Measurements from ENCODE around the gene TMEM191B.
"Not testable (repeated sequence)": the region's sequence is repeated elsewhere in the genome, so short reads cannot be mapped to it uniquely, and the experiment has no call there.

The TMEM191B gene

DNA sequence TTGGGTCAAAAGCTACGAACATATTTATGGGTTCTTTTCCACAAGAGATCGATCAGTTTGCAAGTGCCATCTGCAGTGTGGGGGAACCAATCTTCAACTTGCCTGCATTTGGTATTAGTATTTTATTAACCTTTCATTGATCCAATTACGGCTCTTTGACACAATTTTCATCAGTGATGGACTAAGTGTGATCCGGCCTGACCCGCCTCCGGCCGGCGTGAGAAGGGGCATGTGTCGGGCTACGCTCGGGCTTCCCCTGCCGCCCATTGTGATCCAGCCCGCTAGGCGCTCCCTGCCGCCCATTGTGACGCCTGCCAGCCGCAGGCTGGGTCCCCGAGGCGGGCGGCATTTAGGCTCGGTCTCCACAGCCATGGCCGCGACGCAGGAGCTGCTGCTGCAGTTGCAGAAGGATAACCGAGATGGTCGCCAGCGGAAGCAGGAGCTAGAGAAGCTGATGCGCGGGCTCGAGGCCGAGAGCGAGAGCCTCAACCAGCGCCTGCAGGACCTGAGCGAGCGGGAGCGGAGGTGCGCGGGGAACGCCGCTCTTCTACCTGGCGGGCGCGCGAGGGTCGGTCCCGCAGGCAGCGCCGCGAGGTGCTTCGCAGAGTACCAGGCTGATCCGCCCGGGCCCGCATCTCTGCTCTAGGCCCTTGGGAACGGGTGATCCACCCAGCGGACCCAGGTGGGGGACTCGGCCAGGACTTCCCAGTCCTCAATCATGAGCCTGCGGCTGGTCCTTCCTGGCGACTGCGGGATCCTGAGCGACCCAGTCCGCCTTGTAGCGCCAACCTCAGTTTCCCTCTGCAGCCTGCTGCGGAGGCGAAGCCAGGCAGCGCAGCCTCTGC, at the start of gene TMEM191B:
TSS of gene TMEM191B (plus strand) at position 51 of the 845 bp plus-strand sequence. CDS start at position 230, 179 bp downstream.
- DNase-seq: not testable (repeated sequence)

DNA sequence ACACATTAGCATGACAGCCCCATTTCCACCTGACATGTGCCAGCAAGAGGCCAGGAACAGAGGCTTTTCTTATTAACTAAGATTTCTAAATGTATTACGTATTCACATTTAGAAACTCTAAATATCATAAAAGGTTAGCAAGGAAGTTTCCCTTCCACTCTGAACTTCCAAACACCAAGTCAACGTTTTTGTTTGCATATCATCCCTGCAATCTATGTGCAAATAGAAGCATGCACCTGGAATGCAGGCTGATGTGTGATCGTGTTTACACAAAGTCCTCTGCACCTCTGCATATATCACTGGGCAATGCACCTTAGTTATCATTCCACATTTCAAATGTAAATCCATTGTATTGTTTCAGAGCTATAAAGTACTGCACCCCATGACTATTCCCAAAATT, 31.4 kb upstream of the TMEM191B start:
- not testable (repeated sequence) for DNase-seq

DNA sequence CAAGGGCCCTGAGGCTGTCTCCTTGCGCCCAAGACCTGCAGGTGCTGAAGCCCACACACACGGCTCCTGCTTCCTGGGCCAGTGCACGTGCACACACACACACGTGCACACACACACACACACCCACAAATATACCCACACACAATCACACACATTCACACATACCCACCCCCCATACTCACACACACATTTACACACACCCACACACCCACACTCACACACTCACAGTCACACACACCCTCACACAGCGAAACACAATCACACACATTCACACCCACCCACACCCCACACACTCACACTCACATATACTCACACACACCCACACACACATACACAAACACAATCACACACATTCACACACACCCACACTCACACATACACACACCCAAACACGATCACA, 16.3 kb upstream of the TMEM191B start:
- not testable (repeated sequence) for DNase-seq

DNA sequence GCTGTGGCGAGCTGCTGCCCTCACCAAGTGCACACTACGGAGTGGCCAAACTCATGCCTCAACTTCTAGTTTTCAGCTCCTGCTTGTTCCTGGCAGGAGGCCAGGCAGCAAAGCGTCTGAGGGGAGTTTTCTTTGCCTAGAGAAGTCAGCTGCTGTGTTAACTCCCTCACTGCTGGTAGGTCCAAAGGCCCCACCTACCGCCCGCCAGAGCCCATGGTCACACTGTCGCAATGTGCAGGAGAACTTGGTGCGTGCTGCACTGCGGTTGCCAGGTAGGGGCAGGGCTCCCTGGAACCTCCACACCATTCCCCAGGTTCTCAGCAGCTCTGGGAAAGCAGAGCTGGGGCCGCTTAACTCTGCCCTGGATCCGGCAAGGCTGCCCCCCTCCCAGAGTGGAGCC, 15.2 kb upstream of the TMEM191B start:
- DNase-seq: not testable (repeated sequence)

DNA sequence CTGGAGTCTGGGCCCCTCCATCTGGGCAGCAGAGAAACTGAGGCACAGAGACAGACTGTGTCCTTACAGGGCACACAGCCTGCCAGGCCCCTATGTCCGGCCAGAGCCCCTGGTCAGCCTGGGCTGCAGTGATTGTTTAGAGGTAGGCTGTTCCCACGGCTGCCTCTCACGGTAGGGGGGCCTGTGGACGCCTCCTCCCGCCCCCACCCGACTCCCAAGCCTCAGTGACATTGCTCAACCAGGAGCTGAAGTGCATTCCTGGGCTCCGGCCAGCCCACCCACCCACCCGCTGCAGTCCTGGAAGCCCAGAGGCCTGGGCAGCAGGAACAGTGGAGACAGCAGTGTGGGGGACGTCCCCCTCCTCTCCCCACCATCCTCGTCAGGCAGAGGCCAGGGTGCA, 14.1 kb upstream of the TMEM191B start:
- not testable (repeated sequence) for DNase-seq

DNA sequence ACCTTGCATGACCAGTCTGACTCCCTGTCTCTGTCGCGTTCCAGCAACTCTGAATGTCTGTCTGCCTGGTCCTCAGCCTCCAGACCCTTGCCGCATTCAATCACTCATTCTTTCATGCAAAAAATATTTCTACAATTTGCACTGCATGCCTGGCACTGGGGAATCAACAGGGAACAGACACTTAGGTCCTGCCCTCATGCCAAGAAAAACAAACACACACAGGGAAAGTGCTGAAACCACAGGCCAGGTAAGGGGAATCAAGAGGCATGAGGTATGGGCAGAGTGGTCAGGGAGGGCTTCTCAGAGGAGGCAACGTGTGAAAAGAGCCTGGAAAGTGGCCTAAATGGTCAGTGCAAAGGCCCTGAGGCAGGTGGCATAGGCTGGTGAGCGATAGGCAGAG, 9.5 kb upstream of the TMEM191B start, which contains the start of gene GGTLC3:
TSS of gene GGTLC3 (minus strand) at position 101 of the 400 bp plus-strand sequence. CDS start 264 bp downstream, outside the sequence.
- not testable (repeated sequence) for DNase-seq

DNA sequence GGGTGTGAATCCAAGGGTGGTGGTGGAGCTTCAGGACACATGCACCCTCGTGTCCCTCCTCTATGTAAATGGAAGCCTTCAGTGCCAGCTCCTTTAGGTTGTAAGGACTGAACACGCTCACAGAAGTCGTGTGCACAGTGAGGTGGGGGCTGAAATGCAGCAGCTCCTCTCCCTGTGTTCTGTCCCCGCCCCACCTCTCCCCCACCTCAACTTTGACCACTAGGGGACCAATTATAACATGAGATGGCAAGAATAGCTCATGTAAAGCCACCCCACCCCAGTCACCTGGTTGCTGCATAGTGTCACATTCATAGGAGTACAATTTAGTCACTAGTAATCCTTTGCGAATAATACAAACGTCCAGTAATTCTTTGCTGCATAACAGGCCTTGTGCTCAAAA, 4.8 kb upstream of the TMEM191B start:
- not testable (repeated sequence) for DNase-seq

DNA sequence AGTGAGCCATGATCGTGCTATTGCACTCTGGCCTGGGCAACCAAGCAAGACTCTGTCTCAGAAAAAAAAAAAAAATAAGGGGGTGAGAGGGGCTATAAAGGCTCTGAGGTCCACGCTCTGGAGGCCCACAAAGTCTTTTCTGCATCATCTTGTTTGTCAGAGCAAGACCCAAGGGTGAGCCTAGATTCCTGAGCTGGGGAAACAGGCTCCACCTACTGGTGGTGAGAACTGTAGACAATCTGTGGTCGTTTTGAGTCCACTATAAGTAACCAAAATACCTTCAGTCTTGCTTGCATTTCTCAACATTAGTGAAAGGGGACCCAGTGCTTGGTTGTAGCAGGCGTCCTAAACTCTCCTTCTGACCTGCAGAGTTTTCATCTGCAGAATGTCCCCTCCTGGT, 4.3 kb upstream of the TMEM191B start:
- DNase-seq: not testable (repeated sequence)

DNA sequence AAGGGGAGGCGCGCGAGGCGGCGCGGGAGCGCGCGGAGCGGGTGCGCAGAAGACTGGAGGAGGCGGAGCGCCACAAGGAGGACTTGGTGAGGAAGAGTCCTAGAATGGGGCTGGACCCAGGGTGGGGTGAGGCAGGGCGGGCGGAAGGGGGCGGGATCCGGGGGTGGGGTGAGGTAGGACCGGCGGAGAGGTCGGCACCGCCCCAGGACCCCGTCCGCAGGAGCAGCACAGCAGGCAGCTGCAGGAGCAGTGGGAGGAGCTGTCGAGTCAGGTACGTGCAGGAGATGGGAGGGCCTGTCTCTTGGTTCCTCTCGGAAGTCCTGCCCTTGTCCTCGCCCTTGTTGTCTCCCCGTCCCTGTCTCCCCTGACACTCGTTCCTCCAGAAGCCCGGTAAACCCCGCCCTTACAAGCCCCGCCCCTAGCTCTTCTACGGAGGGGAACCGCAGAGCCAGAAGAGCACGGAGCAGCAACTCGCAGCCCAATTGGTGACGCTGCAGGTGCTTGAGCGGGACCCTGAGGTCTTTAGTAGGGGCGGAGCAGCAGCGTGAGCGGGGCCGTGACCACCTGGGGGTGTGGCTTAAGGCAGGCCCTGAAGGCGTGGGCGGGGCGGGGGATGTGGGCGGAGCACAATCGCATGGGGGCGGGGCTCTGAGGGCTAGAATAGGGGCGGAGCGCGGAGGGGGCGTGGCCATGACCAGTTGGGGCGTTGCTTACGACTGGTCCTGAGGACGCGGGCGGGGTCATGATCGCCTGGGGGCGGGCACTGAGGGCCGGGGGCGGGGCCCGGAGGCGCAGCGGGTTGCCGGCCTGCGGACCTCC, 1.2 kb downstream of the TMEM191B start:
- DNase-seq: not testable (repeated sequence)

DNA sequence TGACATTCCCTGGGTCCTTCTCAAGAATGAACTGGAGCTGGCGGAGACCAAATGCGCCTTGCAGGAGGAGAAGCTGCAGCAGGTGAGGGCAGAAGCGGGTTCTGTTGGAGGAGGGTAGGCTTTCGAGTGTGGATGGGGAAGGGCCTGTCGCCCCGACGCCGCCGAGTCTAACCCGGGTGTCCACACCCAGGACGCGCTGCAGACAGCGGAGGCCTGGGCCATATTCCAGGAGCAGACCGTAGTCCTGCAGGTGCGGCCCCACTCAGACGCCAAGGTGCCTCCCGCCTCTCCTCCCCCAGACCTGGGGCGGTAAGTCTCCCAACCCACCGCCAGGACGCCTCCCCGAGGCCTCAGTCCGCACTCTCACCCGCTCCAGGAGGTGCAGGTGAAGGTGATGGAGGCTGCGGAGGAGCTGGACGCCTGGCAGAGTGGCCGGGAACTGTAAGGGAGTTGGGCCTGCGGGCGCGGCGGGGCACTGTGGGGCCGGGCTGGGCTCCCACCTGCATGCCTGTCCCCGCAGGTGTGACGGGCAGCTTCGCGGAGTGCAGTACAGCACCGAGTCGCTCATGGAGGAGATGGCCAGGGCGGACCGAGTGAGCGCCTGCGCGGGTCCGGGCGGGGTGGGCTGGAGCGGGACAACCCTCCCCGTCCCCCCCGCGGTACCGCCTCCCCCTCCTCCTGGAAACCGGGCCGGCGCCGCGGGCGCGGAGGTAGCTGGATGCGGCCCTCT, 2.0 kb downstream of the TMEM191B start:
- not testable (repeated sequence) for DNase-seq

DNA sequence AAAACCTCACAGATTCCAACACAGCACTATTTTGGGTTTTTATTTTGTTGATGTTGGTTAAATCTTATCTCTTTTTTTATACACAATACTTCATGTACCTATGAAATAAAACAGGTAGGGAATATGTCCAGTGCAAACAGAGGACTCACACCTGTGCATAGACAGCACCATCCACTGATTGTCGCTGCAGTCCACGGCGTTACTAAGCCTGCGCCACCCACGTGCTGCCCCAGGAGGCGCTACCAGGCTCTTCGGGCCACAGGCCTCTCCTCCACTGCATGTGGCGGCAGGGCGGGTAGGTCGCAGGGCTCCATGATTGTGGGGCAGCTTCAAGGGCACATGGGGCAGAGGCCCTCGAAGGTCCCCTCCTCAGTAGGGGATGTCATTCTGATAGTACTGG, 6.0 kb downstream of the TMEM191B start:
- not testable (repeated sequence) for DNase-seq

DNA sequence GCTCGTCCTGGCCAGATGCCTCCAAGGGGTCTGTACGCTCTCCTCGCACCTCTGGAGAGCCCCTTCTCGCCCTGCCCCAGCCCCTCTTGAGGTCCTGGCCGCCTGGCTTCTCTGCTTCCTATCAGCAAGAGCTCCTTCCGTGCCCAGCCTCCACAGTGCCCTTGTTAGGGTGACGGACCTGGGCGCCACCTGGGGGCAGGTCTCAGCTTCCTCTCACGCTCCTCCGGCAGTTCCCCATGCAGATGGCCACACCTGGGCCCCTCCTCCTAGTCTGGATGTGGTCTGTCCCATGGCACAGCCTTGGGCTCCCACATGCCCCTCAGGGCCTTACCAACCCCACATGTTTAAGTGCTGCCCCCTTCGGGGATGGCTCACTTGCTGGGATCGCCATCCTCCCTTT, 6.7 kb downstream of the TMEM191B start:
- not testable (repeated sequence) for DNase-seq

DNA sequence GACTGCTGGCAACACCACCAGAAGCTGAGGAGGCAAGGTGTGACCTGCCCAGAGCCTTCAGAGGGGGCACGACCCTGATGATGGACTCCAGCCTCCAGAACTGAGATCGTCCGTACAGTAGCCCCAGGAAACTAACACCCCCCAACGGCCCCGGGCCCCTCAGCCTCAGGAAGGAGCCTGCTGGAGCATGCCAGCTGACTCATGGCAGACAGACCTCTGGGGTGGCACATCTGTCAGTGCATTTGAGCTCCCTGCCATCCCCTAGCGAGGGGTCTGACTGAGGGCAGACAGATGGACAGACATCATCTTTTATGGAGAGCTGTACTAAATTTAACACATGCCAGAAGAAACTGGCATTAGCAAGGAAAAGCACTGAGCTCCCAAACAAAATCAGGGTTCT, 12.4 kb downstream of the TMEM191B start:
- not testable (repeated sequence) for DNase-seq

DNA sequence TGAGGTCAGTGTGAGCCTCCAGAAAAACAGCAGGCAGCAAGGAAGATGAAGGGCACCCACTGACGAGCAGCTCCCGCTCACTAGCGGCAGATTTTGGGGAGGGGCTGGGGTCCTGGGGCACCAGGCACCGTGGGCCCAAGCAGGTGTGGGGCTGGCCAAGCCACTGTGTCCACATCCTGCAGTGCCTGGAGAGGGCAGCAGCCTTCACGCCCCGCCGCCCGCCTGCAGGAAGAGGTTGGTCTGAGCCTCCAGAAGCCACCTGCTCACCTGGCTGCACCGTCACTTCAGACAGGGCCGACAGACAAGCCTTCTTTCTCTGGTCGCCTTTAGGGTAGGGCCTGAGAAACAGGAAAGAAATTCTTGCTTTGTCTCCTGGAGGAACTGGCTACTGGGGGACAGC, 15.8 kb downstream of the TMEM191B start:
- DNase-seq: not testable (repeated sequence)

DNA sequence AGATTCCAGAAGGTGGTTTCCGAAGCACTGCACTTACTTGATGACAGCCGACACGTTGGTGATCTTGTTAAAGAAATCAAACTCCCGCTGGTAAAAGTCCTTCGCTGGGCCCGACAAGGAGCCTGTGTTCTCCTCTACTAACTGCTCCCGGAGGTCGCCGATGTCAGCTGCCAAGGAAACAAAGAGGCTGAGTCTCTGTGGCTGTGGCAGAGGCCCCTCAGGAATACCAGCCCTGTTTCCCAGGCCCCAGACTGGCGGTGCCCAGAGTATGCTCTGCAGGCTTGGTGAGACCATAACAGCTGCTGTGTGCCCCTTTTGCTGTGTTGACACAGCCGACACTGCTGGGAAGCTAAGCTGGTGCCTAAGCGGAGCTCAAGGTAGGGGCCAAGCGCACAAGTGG, 17.0 kb downstream of the TMEM191B start:
- not testable (repeated sequence) for DNase-seq

DNA sequence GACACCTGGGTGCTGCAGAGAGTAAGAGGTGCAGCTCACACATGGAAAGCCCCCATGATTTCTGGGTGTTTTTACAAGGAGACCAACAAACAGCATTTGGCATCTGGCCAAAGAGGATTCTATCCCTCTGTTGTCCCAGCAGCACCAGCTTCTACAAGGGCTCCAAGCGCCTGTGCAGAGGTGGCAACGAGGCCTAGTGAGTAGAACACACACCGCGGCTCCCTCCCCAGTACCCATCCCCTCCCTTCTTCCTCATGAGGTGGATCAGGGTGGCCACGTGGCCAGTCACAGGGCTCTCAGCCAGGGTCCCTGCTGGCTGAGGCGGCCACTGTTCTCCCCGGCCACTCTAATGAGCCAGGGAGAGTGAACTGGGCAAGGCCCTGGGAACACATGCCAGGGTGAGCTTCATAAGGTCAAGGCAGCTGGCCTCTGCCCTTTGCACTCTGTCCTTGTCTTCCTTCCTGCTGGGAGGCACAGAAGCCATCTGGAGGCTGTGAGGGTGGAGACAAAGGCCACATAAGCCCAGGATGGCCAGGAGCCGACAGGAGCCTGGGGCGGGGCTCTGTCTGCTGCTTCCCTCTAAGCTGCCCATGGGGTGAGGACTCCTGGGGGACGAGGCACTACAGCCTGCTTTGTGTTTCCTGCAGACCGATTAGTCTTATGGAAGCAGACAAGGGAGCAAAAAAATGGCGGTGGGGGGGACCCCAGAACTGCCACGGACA, 22.0 kb downstream of the TMEM191B start:
- not testable (repeated sequence) for DNase-seq

DNA sequence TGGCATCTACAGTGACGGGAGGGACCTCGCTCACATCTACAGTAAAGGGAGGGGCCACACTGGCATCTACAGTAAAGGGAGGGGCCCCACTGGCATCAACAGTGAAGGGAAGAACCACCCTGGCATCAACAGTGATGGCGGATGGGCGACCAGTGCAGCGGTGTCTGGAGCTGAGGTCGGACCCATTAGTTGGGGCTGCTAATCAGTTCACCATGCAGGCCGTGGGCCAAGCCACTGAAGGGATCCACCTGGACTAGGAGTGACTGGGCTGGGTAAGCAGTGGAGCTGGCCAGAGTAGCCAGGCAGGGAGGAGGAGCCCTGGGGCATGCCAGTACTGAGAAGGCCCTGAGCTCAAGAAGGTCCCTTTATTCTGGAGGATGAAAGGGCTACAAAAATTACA, 23.4 kb downstream of the TMEM191B start:
- DNase-seq: not testable (repeated sequence)

DNA sequence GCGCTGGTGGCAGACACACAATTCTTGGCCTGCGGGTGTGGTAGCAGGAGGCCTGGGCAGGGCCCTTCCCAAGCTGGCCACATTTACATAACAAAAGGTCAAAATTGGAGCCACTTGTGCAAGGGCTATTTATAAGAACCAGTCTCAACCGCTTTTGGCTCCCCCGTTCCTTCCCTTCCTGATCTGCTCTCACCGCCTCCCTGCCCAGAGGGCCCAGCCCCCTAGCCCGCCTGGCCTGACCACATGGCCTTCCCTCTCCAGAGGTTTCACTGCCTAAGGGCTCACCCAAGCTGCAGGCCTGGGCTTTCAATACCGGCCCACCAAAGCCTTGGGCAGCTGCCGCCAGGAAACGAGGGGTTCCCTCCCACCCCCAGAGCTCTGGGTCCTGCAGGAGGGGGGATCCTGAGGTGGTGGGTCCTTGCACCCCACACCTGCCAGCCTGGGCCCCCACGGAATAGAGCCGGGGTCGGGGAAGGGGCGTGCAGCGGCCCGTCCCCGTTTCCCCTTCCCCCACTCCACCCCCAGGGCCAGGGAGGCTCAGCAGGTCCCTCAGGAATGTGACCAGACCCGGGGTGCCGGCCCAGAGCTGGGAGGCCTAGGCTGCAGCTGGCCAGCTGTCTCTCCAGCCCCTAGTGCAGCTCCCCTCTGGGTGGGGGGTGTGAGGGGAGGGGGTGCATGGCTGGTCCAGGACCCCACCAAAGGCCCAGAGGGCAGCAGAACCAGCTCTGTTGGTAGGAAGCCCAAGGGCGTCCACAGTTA, 25.4 kb downstream of the TMEM191B start:
- not testable (repeated sequence) for DNase-seq

DNA sequence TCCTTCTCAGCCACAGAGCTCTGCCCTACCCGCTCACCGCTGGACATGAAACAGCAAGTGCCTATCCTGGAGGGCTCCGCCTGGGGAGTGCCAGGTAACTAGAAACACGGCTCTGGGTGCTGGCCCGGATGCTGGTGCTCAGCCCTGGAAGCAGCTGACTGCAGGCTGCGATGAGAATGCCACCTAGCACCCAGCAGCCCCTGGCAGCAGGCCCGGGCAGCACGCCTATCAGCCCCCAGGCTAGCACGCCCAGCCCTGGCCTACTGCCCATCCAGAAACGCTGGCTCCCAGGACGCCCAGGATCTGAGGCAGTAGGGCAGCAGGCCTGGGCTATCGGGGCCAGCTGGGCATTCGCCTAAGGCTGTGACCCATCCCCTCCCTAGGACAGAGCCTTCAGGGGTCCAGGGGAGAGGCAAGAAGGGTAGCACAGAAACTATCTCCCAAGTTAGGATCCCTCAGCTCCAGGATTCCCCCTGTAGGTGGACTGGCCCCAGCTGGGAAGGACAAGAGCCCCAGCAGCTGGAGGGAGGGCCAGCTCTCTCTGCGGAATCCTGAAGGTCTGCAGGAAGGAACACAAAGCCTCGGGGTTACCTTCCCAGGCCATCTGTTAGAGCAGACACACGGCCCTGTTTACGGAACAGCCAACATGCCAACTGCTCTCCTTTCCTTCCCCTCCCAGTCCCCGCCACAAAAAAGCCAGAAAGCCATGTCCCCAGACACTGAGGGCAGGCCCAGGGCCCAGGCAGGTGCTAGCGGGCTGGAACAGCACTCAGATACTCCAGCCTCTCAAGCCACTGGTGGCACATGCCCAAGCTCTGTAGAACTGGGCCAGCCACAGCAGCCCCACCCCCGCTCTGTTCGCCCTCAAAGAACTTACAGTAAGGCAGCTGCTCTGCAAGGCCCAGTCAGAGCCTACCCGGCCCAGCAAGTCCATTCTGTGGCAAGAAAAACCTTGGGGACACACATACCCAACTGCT, 27.0 kb downstream of the TMEM191B start:
- DNase-seq: not testable (repeated sequence)

DNA sequence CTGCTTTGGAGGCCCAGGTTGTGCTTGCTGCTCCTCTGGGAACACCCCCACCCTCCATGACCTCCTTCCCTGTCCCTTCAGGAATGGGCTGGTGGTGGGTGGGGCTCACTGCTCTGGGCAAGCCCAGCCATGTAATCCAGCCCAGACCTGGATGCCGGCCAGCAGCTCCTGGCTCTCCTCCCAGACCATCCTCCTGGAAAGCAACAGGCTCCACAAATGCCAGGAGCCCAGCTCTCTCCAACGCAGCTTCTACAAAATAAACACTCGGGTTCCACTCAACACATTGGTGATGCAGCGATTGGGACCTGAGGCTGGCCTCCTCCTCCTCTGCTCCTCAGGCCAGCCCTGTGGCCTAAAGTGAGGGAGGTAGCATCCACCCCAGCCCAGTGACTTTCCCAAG, 30.9 kb downstream of the TMEM191B start:
- DNase-seq: not testable (repeated sequence)
